ENCODE data around the gene CRPPA.
"Not testable (repeated sequence)": the region's sequence is repeated elsewhere in the genome, so short reads cannot be mapped to it uniquely, and the experiment has no call there.

Gene CRPPA

DNA sequence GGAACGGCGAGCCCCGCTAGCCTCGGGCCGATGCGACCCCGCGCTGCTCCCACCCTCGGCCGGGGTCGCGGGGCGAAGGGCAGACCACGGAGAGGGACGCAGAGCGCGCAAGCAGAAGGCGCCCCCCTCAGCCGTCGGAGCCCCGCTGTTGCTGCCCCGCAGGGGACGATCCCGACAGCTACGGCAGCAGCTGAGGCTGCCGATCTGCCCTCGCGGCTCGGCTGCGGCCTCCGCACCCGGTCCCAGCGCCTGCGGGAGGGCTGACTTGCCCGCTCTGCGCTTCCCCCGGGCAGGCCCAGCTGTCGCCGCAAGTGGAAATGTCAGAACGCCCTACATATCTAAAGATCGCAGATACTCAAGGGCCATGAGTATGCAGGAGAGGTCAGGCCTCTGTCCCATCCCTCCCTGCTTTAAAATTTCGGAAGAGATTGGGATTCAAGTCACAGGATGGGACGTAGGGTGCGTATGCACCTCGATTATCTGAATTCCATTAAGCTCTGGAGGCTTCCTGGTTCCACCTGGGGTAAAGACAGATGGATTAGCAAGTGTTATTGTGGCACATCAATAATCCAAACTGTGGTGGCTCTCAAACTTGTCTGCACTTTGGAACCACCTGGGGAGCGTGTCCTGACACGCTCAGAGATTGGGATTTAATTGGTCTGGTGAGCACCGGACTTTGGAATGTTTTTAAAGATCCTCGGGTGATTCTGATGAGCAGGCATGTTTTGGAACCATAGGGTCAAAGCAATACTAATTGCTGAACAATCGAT, at the start of gene CRPPA:
Gene CRPPA, minus strand, starts transcription at position 206 of the 770 bp plus-strand sequence. CDS start 216 bp downstream, outside the sequence.
- no peak for DNase-seq (ENCODE audit: low read depth, low spot score)

DNA sequence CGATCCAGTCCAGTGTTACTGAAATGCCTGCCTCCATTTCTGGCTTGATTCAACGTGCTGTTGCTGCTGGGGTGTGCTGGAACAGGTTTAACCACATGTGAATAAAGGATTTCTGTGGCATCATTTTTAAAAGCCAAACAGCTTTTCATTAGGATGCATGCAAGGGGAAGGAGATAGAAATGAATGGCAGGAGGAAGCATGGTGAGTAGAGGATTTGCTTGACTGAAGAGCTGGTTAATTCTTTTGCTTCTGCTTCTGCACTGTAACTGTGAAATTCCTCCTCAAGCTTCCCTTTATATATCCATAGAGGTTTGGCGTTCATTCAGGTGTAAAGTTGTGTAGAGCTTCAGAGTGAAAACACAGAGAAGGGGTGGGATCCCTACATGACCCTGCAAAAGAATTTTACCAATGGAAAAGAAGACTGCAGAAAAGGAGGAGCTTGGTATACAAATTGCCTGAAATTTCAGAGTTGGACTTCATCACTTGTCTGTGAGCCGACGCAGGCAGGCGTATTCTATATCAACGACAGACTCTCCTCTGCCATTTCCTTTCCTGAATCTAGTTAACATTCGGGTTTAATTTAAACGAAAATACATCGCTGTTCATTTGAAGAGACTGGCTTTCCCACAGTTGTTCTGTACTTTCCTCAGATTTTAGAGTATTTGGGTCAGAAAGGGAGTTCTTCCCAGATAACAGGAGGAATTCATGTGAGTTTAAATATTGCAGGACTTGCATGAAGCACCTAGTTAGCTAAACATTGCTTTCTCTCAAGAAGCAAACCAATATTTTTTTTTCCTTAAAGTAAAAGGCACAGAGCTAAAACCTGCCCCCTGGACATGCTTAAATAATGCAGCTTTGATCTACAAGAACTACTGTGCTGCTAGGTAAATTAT, 44.4 kb upstream of the CRPPA start, which contains the start of gene SOSTDC1:
Gene SOSTDC1, minus strand, starts transcription at position 270 of the 893 bp plus-strand sequence. Its CDS starts 70 bp downstream, at position 200.
- DNase-seq (ENCODE audit: low read depth, low spot score): no peak

- no peak for DNase-seq (ENCODE audit: low read depth, low spot score)
These were observed 42.8 kb upstream of the CRPPA start for GRCh38 chr7:16463949-16464715.

DNA sequence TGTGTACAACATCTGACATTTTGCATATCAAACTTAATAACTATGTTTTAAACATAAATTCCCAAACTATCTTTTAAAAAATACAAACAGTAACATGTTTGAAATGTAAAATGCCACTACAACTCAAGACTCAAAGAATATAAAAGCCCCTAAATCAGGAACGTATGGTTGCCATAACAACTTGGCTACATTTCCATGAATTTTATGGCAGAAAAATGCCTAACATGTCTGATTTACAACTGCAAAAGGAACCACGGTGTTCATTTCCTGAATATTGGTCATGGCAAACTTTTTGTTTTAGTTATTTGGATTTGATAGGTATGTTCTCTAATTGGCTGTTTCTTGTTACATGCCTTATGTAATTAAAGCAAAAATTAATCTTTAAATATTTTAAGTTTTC, 42.2 kb upstream of the CRPPA start:
- DNase-seq (ENCODE audit: low read depth, low spot score): no peak

DNA sequence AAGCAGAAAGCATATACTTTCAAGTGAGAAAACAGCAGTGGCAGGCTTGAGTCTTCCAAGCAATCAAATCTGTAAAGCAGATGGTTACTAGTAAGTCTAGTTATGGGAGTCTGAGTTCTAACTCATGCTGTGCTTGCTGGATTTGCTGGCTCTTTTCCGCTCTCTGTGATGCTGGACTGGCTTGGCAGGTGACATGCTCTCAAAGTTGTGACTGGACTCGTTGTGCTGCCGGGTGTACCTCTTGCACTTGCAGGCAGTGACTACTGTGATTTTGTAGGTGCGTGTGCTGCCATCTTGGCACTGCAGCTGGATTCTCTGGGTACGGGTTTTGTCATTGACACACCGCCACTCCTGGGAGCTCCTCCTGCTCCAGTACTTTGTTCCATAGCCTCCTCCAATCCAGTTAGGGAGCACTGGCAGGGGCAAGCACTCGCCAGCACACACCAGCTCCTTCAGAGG, 41.1 kb upstream of the CRPPA start:
- DNase-seq (ENCODE audit: low read depth, low spot score): no peak

- DNase-seq (ENCODE audit: low read depth, low spot score): no peak
These were observed 39.6 kb upstream of the CRPPA start for GRCh38 chr7:16460789-16461493.

DNA sequence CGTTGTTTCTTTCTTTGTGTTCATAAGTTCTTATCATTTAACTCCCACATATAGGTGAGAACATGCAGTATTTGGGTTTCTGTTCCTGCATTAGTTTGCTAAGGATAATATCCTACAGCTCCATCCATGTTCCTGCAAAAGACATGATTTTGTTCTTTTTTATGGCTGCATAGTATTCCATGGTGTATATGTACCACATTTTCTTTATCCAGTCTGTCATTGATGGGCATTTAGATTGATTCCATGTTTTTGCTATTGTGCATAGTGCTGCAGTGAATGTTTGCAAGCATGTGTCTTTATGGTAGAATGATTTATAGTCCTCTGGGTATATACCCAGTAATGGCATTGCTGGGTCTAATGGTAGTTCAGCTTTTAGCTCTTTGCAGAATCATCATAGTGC, 35.0 kb upstream of the CRPPA start:
- DNase-seq (ENCODE audit: low read depth, low spot score): not testable (repeated sequence)

- no peak for DNase-seq (ENCODE audit: low read depth, low spot score)
These were observed 34.3 kb upstream of the CRPPA start for GRCh38 chr7:16455591-16455990.

- DNase-seq (ENCODE audit: low read depth, low spot score): no peak
These were observed 29.0 kb upstream of the CRPPA start for GRCh38 chr7:16450366-16450765.

DNA sequence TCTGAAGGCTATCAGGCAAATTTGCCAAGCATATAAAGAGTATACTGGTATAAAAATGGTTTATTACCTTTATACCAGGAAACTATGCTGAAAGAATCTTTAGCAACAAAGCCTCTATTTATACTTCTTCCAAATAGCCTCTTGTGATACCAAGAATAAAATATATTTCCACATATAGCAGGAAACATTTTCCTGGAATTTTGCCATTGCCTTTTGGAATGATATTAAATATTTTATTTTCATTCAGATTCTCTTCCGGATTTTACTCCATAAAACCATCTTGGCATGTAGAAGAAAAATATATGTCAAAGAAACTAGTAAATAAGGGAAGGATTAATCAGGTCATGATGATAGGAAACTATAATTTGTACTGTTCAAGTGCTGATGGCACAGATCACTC, 26.5 kb upstream of the CRPPA start:
- DNase-seq (ENCODE audit: low read depth, low spot score): no peak

- DNase-seq (ENCODE audit: low read depth, low spot score): no peak
These were observed 25.2 kb upstream of the CRPPA start for GRCh38 chr7:16446508-16446907.

- not testable (repeated sequence) for DNase-seq (ENCODE audit: low read depth, low spot score)
These were observed 22.5 kb upstream of the CRPPA start for GRCh38 chr7:16443871-16444270.

- DNase-seq (ENCODE audit: low read depth, low spot score): no peak
These were observed 17.6 kb upstream of the CRPPA start for GRCh38 chr7:16438988-16439387.

DNA sequence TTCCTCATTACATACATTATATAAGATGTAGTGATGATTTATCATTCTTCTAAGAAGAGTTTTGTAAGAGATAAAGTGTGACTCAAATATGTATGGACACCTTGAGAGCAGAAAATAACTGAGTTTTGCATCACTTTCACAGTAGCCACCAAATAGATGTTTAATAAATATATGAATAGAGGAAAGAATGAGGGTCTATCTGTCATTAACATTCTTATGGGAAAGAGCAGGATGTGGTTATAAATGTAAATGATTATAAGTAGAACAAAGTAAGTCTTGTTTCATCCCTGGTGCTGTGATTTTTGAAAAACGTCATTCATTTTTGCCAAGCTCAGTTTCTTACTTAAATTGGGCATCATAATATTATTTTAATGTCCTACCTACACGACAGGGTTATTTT, 15.0 kb upstream of the CRPPA start:
- no peak for DNase-seq (ENCODE audit: low read depth, low spot score)

DNA sequence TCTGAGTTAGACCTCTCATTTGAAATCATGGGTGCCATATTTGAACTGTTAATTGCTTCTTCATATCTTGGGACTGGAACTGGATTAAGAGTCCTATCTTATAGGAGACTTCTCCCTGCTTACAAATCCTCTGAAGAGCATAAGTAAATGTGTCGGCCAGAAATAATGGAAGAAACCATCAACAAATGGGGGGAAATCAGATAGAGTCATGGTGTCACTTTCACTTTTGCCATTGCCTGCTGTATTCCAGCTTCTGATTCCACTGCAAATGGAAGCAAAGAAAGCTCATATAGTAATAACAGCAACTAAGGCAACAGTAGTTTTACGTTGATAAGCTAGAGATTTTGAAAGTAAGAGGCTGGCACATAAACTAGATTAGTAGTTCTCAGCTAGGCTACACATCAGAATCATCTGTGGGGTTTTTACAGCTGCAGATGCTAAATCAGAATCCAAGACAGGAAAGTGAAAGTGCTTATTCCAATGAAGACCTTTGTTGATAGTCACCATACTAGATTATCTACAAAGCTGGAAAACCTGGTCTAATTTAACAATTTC, 12.3 kb upstream of the CRPPA start:
- DNase-seq (ENCODE audit: low read depth, low spot score): no peak

DNA sequence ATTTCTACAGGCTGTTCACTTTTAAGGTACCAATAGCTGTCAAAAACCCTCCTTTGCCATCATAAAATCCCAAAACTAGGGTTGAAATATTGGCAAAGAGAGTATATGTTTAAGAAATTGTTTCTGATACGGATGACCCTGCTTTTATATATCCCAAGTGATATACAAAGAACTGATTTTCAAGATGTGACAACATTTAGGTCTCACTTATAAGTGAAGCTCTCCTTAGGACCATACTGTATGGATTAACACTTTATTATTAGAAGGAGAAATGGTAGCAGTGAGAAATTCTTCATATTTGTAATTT, 11.0 kb upstream of the CRPPA start:
- no peak for DNase-seq (ENCODE audit: low read depth, low spot score)

- no peak for DNase-seq (ENCODE audit: low read depth, low spot score)
These were observed 10.5 kb upstream of the CRPPA start for GRCh38 chr7:16431646-16432424.

DNA sequence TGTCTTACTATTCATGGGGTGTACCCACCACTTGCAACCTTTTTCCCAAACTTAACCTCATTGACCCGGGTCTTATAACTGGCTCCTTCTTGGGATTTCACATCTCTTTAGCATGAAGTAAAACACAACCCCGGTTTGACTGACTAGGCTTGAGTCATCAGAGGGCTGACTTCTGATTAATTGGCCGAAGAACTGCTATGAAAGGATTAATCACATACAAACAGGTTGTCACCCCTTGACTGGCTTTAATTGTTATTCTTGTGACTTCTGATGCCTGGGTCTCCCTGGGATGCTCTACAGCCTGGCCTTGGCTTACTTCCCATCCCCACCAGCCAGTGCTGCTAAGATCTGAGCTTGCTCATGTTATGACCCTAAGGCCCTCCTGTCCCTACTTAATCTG, 8.8 kb upstream of the CRPPA start:
- DNase-seq (ENCODE audit: low read depth, low spot score): no peak

- DNase-seq (ENCODE audit: low read depth, low spot score): no peak
These were observed 7.3 kb upstream of the CRPPA start for GRCh38 chr7:16428672-16429071.

- DNase-seq (ENCODE audit: low read depth, low spot score): no peak
These were observed 6.8 kb upstream of the CRPPA start for GRCh38 chr7:16428182-16428581.
